ENCODE results near the gene UROC1. TPM values are rescaled to one million over a fixed set of nuclear protein-coding genes. Genes with fewer than 3 reads are reported as not detected.

Gene UROC1
- total and polyA plus RNA-seq, 2 of the 13 experiments (the other 11 are each of a cell fraction or from before 2014, with no cell fraction given), result 0.71 to 1.3 TPM

DNA sequence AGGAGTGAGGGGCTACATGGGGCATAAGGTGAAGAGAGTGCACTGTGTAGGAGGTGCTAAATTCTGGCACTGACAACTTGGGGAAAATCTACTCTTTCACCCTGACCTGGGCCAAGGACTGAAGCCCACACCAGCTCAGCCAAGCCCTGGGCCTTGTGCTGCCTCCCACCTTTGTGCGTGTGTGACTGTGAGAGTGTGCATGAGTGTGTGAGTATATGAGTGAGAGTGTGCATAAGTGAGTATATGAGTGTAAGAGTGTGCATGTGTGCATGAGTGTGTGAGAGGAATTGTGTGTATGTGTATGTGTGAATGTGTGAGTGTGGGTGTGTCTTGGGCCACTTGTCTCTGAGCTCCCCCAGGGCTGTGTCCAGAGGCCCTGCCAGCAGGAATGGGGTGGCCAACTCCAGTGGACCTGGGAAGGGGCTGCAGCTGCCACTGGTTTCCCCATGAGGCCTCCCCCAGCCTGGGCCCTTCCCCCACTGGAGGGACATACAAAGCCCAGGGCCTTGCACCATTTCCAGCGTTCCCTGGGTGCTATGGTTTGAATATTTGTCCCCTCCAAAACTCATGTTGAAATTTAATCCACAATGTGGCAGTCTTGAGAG lies 26.0 kb upstream of the UROC1 start:
- FAIRE-seq (no peak), ATAC-seq (no peak), DNase-seq (ENCODE audit: low spot score) (no peak)
- Histone ChIP-seq H3K36me3 (replicated peaks in 1 of 2; ENCODE audit: control insufficient read depth in 1 of 2, insufficient read depth in 2 of 2, low read length in 2 of 2) (peaks cover 12 to 27% of the 10 kb centered on the region in 2 experiments), H3K27ac (ENCODE audit: extremely low read length, insufficient read depth, low read length) (no peak overlapping the region), H3K4me3 (replicated peaks in 1 of 3; ENCODE audit: insufficient read depth in 1 of 3, low read depth in 2 of 3, low read length in 3 of 3) (no peak overlapping the region), H3K27me3 (ENCODE audit: control insufficient read depth in 1 of 2, insufficient read depth in 2 of 2, low read length in 2 of 2) (no peaks in the 10 kb centered on the region; a peak in 1 of 5 replicates), H3K9ac (ENCODE audit: insufficient read depth, low read depth, low read length) (no peak overlapping the region), H3K79me2 (ENCODE audit: insufficient read depth, low read length) (no peaks in the 10 kb centered on the region), H3K4me1 (ENCODE audit: insufficient read depth, low read length) (no peaks in the 10 kb centered on the region), H2AFZ (ENCODE audit: low read length) (no peak overlapping the region), H3K4me2 (ENCODE audit: low read depth, low read length) (no peak overlapping the region), H3K9me3 (ENCODE audit: low read length) (no peaks in the 10 kb centered on the region), H4K20me1 (ENCODE audit: insufficient read depth, low read length) (no peaks in the 10 kb centered on the region)
- ChIA-PET POLR2A (no interaction called here), CTCF (ENCODE audit: low intra/inter-chr PET ratio, low total read pairs) (no interaction called here)
- TF ChIP-seq THAP8 (CRISPR knock-in tag; IDR thresholded peaks at IDR 0.05; ENCODE audit: borderline replicate concordance) (no peak), ATF1 (CRISPR knock-in tag; IDR thresholded peaks at IDR 0.05) (no peak), ZNF713 (CRISPR knock-in tag; IDR thresholded peaks at IDR 0.05) (no peak)
- WGBS (ENCODE audit: low lambda C conversion rate), result 87% methylated on average over 2 of the region's 2 CpGs
- intact Hi-C loops (cut with micrococcal nuclease; ENCODE audit: unreplicated experiment) (no loop called here), in situ Hi-C loops (cut with HindIII; ENCODE audit: extremely low pct_ligation_motif_present, low pct_unique_long_range_greater_than_20kb) (no loop called here)
- BruUV-seq (replicated peaks), result no TSS peak

GRCh38 chr3:126542340-126543241 lies 25.0 kb upstream of the UROC1 start:
- intact Hi-C loops (cut with micrococcal nuclease; ENCODE audit: unreplicated experiment), result no loop called here
- CTCF ChIA-PET (ENCODE audit: low intra/inter-chr PET ratio, low total read pairs), result no interaction called here

More at GRCh38 chr3:126542340-126543241, 25.0 kb upstream of the UROC1 start:
- no peaks in the 10 kb centered on the region for H3K4me1 ChIP-seq (ENCODE audit: insufficient read depth, low read length)
- FAIRE-seq, result no peak
- peaks cover 12 to 27% of the 10 kb centered on the region in 2 experiments for H3K36me3 ChIP-seq (replicated peaks in 1 of 2; ENCODE audit: control insufficient read depth in 1 of 2, insufficient read depth in 2 of 2, low read length in 2 of 2)
- BruUV-seq (replicated peaks), result no TSS peak
- WGBS (ENCODE audit: low lambda C conversion rate), result 95% methylated on average over 34 of the region's 57 CpGs
- no peaks in the 10 kb centered on the region for H4K20me1 ChIP-seq (ENCODE audit: insufficient read depth, low read length)
- H3K27ac ChIP-seq (ENCODE audit: extremely low read length, insufficient read depth, low read length), result no peak overlapping the region
- no peaks in the 10 kb centered on the region for H3K79me2 ChIP-seq (ENCODE audit: insufficient read depth, low read length)
- no peak for TF ChIP-seq CHD4 (IDR thresholded peaks at IDR 0.05; ENCODE audit: borderline replicate concordance, low read length)
- no peak for TF ChIP-seq ZNF788 (CRISPR knock-in tag; IDR thresholded peaks at IDR 0.05; ENCODE audit: borderline replicate concordance)
- no peak for TF ChIP-seq EEA1 (CRISPR knock-in tag; IDR thresholded peaks at IDR 0.05; ENCODE audit: borderline replicate concordance)
- TF ChIP-seq AGO2 (optimal IDR thresholded peaks at IDR 0.05; ENCODE audit: low read depth, low read length), result peak; percentile 88
- no peak overlapping the region for H2AFZ ChIP-seq (ENCODE audit: low read length)
- H3K27me3 ChIP-seq (ENCODE audit: control insufficient read depth in 1 of 2, insufficient read depth in 2 of 2, low read length in 2 of 2), result no peaks in the 10 kb centered on the region; a peak in 1 of 5 replicates
- in situ Hi-C loops (cut with HindIII; ENCODE audit: extremely low pct_ligation_motif_present, low pct_unique_long_range_greater_than_20kb), result no loop called here
- no peak for ATAC-seq
- no peak for DNase-seq (ENCODE audit: low spot score)
- no peaks in the 10 kb centered on the region for H3K9me3 ChIP-seq (ENCODE audit: low read length)
- POLR2A ChIA-PET, result no interaction called here
- no peak overlapping the region for H3K9ac ChIP-seq (ENCODE audit: insufficient read depth, low read depth, low read length)
- no peak overlapping the region for H3K4me3 ChIP-seq (replicated peaks in 1 of 3; ENCODE audit: insufficient read depth in 1 of 3, low read depth in 2 of 3, low read length in 3 of 3)
- no peak overlapping the region for H3K4me2 ChIP-seq (ENCODE audit: low read depth, low read length)
